Measurements from ENCODE around the gene TRAPPC3L. TPM values are rescaled to one million over a fixed set of nuclear protein-coding genes. Genes with fewer than 3 reads are reported as not detected.

Gene TRAPPC3L
- total and polyA plus RNA-seq, 7 donors = 0.03 to 0.16 (median 0.06) TPM; not detected in 4

- TF ChIP-seq, protein P1, sequence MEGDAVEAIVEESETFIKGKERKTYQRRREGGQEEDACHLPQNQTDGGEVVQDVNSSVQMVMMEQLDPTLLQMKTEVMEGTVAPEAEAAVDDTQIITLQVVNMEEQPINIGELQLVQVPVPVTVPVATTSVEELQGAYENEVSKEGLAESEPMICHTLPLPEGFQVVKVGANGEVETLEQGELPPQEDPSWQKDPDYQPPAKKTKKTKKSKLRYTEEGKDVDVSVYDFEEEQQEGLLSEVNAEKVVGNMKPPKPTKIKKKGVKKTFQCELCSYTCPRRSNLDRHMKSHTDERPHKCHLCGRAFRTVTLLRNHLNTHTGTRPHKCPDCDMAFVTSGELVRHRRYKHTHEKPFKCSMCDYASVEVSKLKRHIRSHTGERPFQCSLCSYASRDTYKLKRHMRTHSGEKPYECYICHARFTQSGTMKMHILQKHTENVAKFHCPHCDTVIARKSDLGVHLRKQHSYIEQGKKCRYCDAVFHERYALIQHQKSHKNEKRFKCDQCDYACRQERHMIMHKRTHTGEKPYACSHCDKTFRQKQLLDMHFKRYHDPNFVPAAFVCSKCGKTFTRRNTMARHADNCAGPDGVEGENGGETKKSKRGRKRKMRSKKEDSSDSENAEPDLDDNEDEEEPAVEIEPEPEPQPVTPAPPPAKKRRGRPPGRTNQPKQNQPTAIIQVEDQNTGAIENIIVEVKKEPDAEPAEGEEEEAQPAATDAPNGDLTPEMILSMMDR (IDR thresholded peaks at IDR 0.05) = no peak
- H3K27ac ChIP-seq = no peak overlapping the region
- H3K9me3 ChIP-seq = no peaks in the 10 kb centered on the region
- 94 to 95% (median 95%) methylated on average over 4 of the region's 4 CpGs for WGBS, 3 donors
- no peak for ATAC-seq
- no peaks in the 10 kb centered on the region for H3K36me3 ChIP-seq (ENCODE audit: insufficient read depth in 1 of 2, low read depth in 1 of 2)
- intact Hi-C loops (cut with DNase I) = no loop called here
- no peaks in the 10 kb centered on the region for H3K4me1 ChIP-seq
- H3K4me3 ChIP-seq = no peak overlapping the region
- no peak for DNase-seq
- H3K27me3 ChIP-seq (ENCODE audit: insufficient read depth in 3 of 3, low read length in 2 of 3) = peaks cover 0 to 6% (median 0%) of the 10 kb centered on the region in 3 donors
These were observed 85.6 kb downstream of the TRAPPC3L start for GRCh38 chr6:116459927-116460326.

- no peaks in the 10 kb centered on the region for H3K36me3 ChIP-seq (ENCODE audit: insufficient read depth in 1 of 2, low read depth in 1 of 2)
- 90 to 95% (median 93%) methylated on average over 9 of the region's 9 CpGs for WGBS, 3 donors
- no peaks in the 10 kb centered on the region for H3K4me1 ChIP-seq
- no peak overlapping the region for H3K27ac ChIP-seq
- intact Hi-C loops (cut with DNase I) = no loop called here
- H3K9me3 ChIP-seq = no peaks in the 10 kb centered on the region
- peaks cover 0 to 6% (median 0%) of the 10 kb centered on the region in 3 donors for H3K27me3 ChIP-seq (ENCODE audit: insufficient read depth in 3 of 3, low read length in 2 of 3)
- TF ChIP-seq, protein P1 (IDR thresholded peaks at IDR 0.05) = no peak
- no peak overlapping the region for H3K4me3 ChIP-seq
- ATAC-seq = no peak
- DNase-seq = no peak
These were observed 87.2 kb downstream of the TRAPPC3L start for GRCh38 chr6:116458264-116458663.

DNA sequence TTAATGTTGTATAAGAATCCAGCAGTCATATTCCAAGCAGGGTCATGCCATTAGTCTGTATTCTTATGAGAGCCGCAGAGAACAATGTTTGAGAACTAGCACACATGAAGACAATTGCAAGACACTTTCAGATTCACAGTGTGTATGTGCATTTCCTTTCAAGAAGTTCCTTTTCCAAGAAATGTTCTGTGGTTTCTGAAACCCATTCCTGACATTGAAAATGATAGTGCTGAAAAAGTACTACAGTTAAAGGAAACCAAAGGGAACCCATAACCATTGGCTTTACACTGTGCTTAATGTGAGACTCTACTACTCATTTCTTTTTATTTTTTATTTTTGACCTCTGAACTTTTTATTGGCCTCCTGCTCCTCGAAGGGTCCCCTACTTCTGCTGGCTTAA lies 88.6 kb downstream of the TRAPPC3L start:
- H3K9me3 ChIP-seq = no peaks in the 10 kb centered on the region
- intact Hi-C loops (cut with DNase I) = no loop called here
- no peaks in the 10 kb centered on the region for H3K36me3 ChIP-seq (ENCODE audit: insufficient read depth in 1 of 2, low read depth in 1 of 2)
- H3K4me1 ChIP-seq = no peaks in the 10 kb centered on the region
- no peaks in the 10 kb centered on the region for H3K27me3 ChIP-seq (ENCODE audit: insufficient read depth in 3 of 3, low read length in 2 of 3)
- H3K4me3 ChIP-seq = no peak overlapping the region
- H3K27ac ChIP-seq = no peak overlapping the region
- DNase-seq (no peak), ATAC-seq (no peak)
- 80 to 83% (median 83%) methylated on average over 2 of the region's 2 CpGs for WGBS, 3 donors
- TF ChIP-seq, protein P1 (IDR thresholded peaks at IDR 0.05) = no peak

DNA sequence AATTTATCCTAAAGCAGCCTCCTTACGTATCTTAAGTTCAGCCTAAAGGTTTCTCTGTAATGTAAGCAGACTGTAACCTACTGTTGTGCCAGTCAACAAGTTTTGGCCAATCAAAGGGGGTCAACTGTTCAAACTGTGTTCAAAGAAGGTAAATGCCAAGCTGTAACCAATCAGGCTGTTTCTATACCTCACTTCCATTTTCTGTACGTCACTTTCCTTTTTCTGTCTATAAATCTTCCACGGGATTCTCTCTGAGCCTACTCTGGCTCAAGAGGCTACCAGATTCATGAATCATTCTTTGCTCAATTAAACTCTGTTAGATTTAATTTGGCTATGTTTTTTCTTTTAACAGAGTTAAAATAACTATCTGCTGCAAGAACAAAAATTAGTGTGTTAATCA lies 89.4 kb downstream of the TRAPPC3L start:
- no peak for DNase-seq
- no peaks in the 10 kb centered on the region for H3K9me3 ChIP-seq
- no peaks in the 10 kb centered on the region for H3K36me3 ChIP-seq (ENCODE audit: insufficient read depth in 1 of 2, low read depth in 1 of 2)
- no peak overlapping the region for H3K27ac ChIP-seq
- no peak for ATAC-seq
- TF ChIP-seq, protein P1 (IDR thresholded peaks at IDR 0.05) = no peak
- H3K4me3 ChIP-seq = no peak overlapping the region
- WGBS, 3 donors = 77 to 78% (median 77%) methylated on average over 3 of the region's 3 CpGs
- no peaks in the 10 kb centered on the region for H3K4me1 ChIP-seq
- intact Hi-C loops (cut with DNase I) = no loop called here
- no peaks in the 10 kb centered on the region for H3K27me3 ChIP-seq (ENCODE audit: insufficient read depth in 3 of 3, low read length in 2 of 3)

DNA sequence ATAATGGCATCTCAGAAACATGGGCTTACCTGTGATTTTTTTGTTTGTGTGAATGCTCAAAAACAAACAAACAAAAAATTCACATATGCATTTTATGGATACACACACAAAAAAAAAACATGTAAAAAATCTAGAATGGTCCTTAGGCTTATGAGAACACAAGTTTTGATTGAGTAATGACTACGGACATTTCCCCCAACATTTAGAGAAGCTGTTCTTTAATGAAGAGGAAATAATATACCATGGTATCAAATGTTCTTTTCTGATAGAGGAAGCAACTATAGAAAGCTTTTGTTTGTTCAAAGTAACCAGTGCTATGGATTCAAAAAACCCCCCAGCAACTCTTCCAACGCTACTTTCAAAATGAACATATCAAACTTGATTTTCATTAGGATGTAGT lies 93.0 kb downstream of the TRAPPC3L start:
- ATAC-seq = no peak
- no peaks in the 10 kb centered on the region for H3K9me3 ChIP-seq
- H3K4me3 ChIP-seq = no peak overlapping the region
- intact Hi-C loops (cut with DNase I) = no loop called here
- H3K36me3 ChIP-seq (ENCODE audit: insufficient read depth in 1 of 2, low read depth in 1 of 2) = no peaks in the 10 kb centered on the region
- no peak for DNase-seq
- no peaks in the 10 kb centered on the region for H3K4me1 ChIP-seq
- no peaks in the 10 kb centered on the region for H3K27me3 ChIP-seq (ENCODE audit: insufficient read depth in 3 of 3, low read length in 2 of 3)
- TF ChIP-seq, protein P1 (IDR thresholded peaks at IDR 0.05) = no peak
- WGBS, 3 donors = 93 to 95% (median 94%) methylated on average over 2 of the region's 2 CpGs
- no peak overlapping the region for H3K27ac ChIP-seq
